Effector memory CD4-positive, alpha-beta T cell (primary cell): ENCODE results near the gene ERC2.

ENCODE experiments used
- DNase-seq, 3 donors: peaks; one replicate each; pipeline ENCODE4 v3.0.0-alpha.2; 2020
- H3K27ac ChIP-seq: 2 replicates; pipeline ENCODE4 v1.7.0; 2013; ENCODE audit warnings: mild to moderate bottlenecking, low read length, moderate library complexity; ENCODE audit not compliant: insufficient read depth, poor library complexity, severe bottlenecking
- H3K27me3 ChIP-seq: replicated peaks from 2 replicates; pipeline ENCODE4 v1.7.0; 2013; ENCODE audit warnings: mild to moderate bottlenecking, low read length; ENCODE audit not compliant: insufficient read depth, control insufficient read depth, poor library complexity, severe bottlenecking
- H3K36me3 ChIP-seq: 2 replicates; pipeline ENCODE4 v1.7.0; 2013; ENCODE audit warnings: mild to moderate bottlenecking, low read length, moderate library complexity; ENCODE audit not compliant: control insufficient read depth, insufficient read depth
- H3K4me1 ChIP-seq: 2 replicates; pipeline ENCODE4 v1.7.0; 2013; ENCODE audit warnings: low read length, mild to moderate bottlenecking; ENCODE audit not compliant: control insufficient read depth, insufficient read depth, poor library complexity, severe bottlenecking
- H3K4me3 ChIP-seq: 2 replicates; pipeline ENCODE4 v1.7.0; 2013; ENCODE audit warnings: low read length, low read depth, mild to moderate bottlenecking; ENCODE audit not compliant: insufficient read depth, poor library complexity, severe bottlenecking
- H3K9me3 ChIP-seq: 2 replicates; pipeline ENCODE4 v1.7.0; 2013; ENCODE audit warnings: mild to moderate bottlenecking, low read length, moderate library complexity; ENCODE audit not compliant: control insufficient read depth

The ERC2 gene

GRCh38 chr3:55626279-55626665 is 842.0 kb downstream of the ERC2 start:
- DNase-seq: no peak
- H3K4me3 ChIP-seq: no peak overlapping the region
- H3K36me3 ChIP-seq: no peaks in the 10 kb centered on the region
- no peaks in the 10 kb centered on the region for H3K4me1 ChIP-seq
- H3K27me3 ChIP-seq: no peaks in the 10 kb centered on the region
- no peaks in the 10 kb centered on the region for H3K9me3 ChIP-seq
- no peak overlapping the region for H3K27ac ChIP-seq

DNA sequence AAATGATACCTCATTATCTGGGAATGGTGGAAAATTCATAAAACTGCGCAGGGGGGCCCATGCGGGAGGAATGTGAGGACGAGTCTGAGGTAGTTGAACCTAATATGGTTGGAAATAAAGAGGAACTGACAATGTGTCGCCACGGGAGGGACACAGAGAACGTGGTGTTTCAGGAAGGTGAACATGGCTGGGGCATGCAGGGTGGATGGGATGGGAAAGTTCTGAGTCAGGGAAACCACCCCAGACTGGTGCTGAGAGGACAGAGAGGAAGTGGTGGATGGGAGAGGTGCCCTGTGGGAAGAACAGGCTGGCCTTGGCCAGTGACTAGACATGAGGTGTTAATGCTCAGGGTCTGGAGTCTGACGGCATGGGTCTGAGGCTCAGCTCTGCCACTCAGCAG is 844.0 kb downstream of the ERC2 start:
- H3K9me3 ChIP-seq: no peaks in the 10 kb centered on the region
- no peaks in the 10 kb centered on the region for H3K27me3 ChIP-seq
- no peaks in the 10 kb centered on the region for H3K4me1 ChIP-seq
- H3K27ac ChIP-seq: no peak overlapping the region
- no peak overlapping the region for H3K4me3 ChIP-seq
- H3K36me3 ChIP-seq: no peaks in the 10 kb centered on the region
- DNase-seq: no peak

DNA sequence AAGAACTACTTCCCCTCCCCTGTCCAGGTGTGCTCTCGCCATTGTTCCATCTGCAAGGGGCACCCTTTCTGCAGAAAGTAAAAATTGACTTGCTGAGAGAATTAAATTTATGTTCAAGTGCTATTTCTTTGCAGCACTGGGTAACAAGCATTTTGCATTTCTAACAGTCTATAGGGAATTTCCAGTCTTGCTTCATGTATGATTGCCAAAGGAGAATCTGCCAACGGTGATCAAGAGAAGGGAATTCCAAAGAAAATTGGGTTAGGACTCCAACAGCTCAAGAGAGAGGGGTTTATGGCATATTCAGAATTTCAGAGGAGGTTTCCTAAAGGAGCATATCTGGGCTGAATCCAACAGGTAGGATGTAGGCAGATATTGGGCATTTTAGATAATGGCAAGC is 844.5 kb downstream of the ERC2 start:
- Histone ChIP-seq H3K9me3 (no peaks in the 10 kb centered on the region), H3K27ac (no peak overlapping the region), H3K4me3 (no peak overlapping the region), H3K36me3 (no peaks in the 10 kb centered on the region), H3K4me1 (no peaks in the 10 kb centered on the region), H3K27me3 (no peaks in the 10 kb centered on the region)
- no peak for DNase-seq

- H3K4me3 ChIP-seq: no peak overlapping the region
- H3K9me3 ChIP-seq: no peaks in the 10 kb centered on the region
- no peaks in the 10 kb centered on the region for H3K4me1 ChIP-seq
These were observed 845.5 kb downstream of the ERC2 start for GRCh38 chr3:55622733-55623132.

DNA sequence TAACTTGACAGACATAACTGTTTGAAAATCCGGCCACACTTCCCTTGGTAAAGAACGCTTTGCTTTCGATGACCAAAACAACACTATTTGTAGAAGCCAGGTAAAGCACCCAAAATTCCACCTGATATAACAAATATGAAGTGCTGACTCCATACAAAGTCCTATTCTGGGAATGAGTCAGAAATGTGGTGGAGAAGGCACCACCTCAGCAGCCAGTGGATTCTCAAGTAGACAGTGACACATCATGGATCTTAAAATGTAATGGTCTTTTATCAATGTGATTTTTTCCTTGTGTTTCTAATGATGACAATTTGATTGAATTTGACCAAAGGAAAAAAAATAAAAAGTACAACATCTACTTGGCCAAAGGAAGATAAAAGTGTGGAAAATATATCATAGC is 846.2 kb downstream of the ERC2 start:
- Histone ChIP-seq H3K4me1 (no peaks in the 10 kb centered on the region), H3K4me3 (no peak overlapping the region), H3K36me3 (no peaks in the 10 kb centered on the region), H3K9me3 (no peaks in the 10 kb centered on the region), H3K27me3 (no peaks in the 10 kb centered on the region), H3K27ac (no peak overlapping the region)
- DNase-seq: no peak

More at GRCh38 chr3:55622733-55623132, 845.5 kb downstream of the ERC2 start:
- no peaks in the 10 kb centered on the region for H3K27me3 ChIP-seq
- no peak for DNase-seq
- H3K36me3 ChIP-seq: no peaks in the 10 kb centered on the region
- H3K27ac ChIP-seq: no peak overlapping the region

DNA sequence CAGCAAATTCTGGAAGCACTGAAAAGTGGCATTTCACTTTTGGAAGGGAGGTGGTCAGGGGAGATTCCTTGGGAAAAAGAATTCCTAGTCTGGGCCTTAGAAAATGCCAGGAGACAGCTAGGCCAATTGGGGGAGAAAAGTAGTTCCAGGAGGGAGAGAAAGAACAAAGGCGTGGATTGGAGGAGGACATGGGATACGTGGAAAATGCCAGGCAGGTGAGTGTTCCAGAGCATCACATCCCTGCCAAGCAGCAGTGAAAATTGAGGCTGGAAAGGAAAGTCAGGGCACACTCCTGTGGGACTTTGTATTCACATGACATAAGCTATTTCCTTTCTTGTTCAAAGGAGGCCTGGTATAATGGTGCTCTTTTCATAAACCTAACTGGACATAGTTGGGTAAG is 846.6 kb downstream of the ERC2 start:
- no peak overlapping the region for H3K27ac ChIP-seq
- H3K4me3 ChIP-seq: no peak overlapping the region
- H3K27me3 ChIP-seq: no peaks in the 10 kb centered on the region
- no peaks in the 10 kb centered on the region for H3K4me1 ChIP-seq
- H3K36me3 ChIP-seq: no peaks in the 10 kb centered on the region
- no peak for DNase-seq
- H3K9me3 ChIP-seq: no peaks in the 10 kb centered on the region

GRCh38 chr3:55621026-55621422 is 847.2 kb downstream of the ERC2 start:
- no peak overlapping the region for H3K27ac ChIP-seq
- H3K4me1 ChIP-seq: no peaks in the 10 kb centered on the region
- no peak overlapping the region for H3K4me3 ChIP-seq
- H3K36me3 ChIP-seq: no peaks in the 10 kb centered on the region
- no peaks in the 10 kb centered on the region for H3K27me3 ChIP-seq
- DNase-seq: no peak
- no peaks in the 10 kb centered on the region for H3K9me3 ChIP-seq

DNA sequence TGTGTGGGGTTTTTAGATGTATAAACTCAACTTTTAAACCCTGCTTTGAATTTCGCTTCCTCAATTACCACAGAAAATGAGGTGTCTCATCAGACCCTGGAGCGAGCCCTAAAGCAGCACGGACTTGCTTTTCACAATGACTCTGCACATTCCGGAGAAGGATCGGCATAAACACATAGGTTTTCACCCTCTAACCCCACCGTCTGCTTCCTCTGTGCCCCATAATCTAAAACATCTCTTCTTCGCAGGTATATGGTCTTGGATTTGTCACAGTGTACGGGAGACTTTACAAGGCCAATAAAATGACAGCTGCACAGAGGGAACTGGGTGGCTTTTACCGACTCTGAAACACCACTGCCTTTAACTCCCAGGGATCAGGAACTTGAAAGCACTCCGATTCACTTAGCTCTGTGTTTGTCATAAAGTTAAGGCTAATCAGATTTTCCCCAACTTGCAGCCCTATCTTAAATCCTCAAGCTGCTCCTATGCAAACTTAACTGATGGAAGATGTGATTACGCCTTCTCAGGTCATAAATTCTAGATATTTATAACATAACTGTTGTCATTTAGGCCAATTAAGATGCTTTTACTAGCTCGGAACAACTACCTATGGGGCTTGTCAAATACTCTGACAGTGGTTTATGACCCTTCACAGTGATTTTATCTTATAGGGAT is 847.8 kb downstream of the ERC2 start:
- H3K36me3 ChIP-seq: no peaks in the 10 kb centered on the region
- DNase-seq: no peak
- no peak overlapping the region for H3K4me3 ChIP-seq
- H3K27me3 ChIP-seq: no peaks in the 10 kb centered on the region
- H3K27ac ChIP-seq: no peak overlapping the region
- H3K4me1 ChIP-seq: no peaks in the 10 kb centered on the region
- H3K9me3 ChIP-seq: no peaks in the 10 kb centered on the region

- Histone ChIP-seq H3K9me3 (no peaks in the 10 kb centered on the region), H3K4me1 (no peaks in the 10 kb centered on the region), H3K36me3 (no peaks in the 10 kb centered on the region), H3K27me3 (no peaks in the 10 kb centered on the region), H3K27ac (no peak overlapping the region), H3K4me3 (no peak overlapping the region)
- no peak for DNase-seq
These were observed 849.0 kb downstream of the ERC2 start for GRCh38 chr3:55619046-55619808.

DNA sequence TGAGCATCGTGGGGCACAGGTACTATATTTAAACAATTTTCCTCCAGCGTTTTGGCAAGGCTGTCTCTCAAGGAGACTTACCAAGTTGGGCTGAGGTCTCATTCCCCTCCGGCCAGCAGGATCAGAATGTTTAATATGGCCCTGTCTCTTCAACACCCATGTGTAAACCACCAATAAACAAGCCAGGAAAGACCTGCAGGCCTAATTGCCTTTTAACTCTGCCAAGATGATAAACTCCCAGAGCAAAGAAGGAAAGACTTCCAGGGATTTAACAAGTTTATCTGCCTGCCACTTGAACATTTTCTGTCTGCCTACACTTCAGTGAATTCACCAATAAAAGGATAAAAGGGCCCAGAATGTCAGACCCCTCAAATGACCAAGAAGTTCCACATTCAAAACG is 850.9 kb downstream of the ERC2 start:
- H3K27ac ChIP-seq: no peak overlapping the region
- H3K4me1 ChIP-seq: no peaks in the 10 kb centered on the region
- H3K4me3 ChIP-seq: no peak overlapping the region
- no peak for DNase-seq
- H3K36me3 ChIP-seq: no peaks in the 10 kb centered on the region
- H3K9me3 ChIP-seq: no peaks in the 10 kb centered on the region
- H3K27me3 ChIP-seq: no peaks in the 10 kb centered on the region
